CD4-positive, alpha-beta T cell treated with Interleukin-15 for 4 hours (primary cell): ENCODE results near the gene TKTL2.
A peak's percentile ranks its signal among the peaks of the same experiment; 100 is the strongest.

ENCODE experiments used
- DNase-seq: peaks from one replicate; pipeline ENCODE4 v3.0.0-alpha.2; 2020; ENCODE audit warnings: low spot score

TKTL2 gene

GRCh38 chr4:163473576-163473975 is at the start of gene TKTL2:
Gene TKTL2, minus strand, starts transcription at chr4:163473754. Its CDS starts 20 bp downstream, at chr4:163473734.
- DNase-seq, result no peak

GRCh38 chr4:163515198-163515597 is 41.6 kb upstream of the TKTL2 start:
- no peak for DNase-seq

GRCh38 chr4:163505374-163505773 is 31.8 kb upstream of the TKTL2 start:
- no peak for DNase-seq

- DNase-seq, result no peak
Measured at GRCh38 chr4:163500586-163500985, 27.0 kb upstream of the TKTL2 start.

- peak; percentile 10 for DNase-seq
Measured at GRCh38 chr4:163495900-163496299, 22.3 kb upstream of the TKTL2 start.

GRCh38 chr4:163494360-163495241 is 21.0 kb upstream of the TKTL2 start, which contains the start of gene TMA16:
Gene TMA16, plus strand, starts transcription at chr4:163494690. Its CDS starts 112 bp downstream, at chr4:163494802.
- DNase-seq, result peak; percentile 79

GRCh38 chr4:163493643-163494359 is 20.2 kb upstream of the TKTL2 start:
- no peak for DNase-seq

GRCh38 chr4:163492951-163493504 is 19.5 kb upstream of the TKTL2 start:
- DNase-seq, result no peak

- no peak for DNase-seq
Measured at GRCh38 chr4:163489929-163490328, 16.4 kb upstream of the TKTL2 start.

- DNase-seq, result no peak
Measured at GRCh38 chr4:163486321-163486720, 12.8 kb upstream of the TKTL2 start.

GRCh38 chr4:163485589-163485988 is 12.0 kb upstream of the TKTL2 start:
- no peak for DNase-seq

- peak; percentile 60 for DNase-seq
Measured at GRCh38 chr4:163484906-163485305, 11.4 kb upstream of the TKTL2 start.

GRCh38 chr4:163482190-163482589 is 8.6 kb upstream of the TKTL2 start:
- DNase-seq, result no peak

- DNase-seq, result no peak
Measured at GRCh38 chr4:163476761-163477438, 3.3 kb upstream of the TKTL2 start.

- no peak for DNase-seq
Measured at GRCh38 chr4:163474027-163474426, 473 bp upstream of the TKTL2 start.

- DNase-seq, result no peak
Measured at GRCh38 chr4:163473130-163473529, 424 bp downstream of the TKTL2 start.

GRCh38 chr4:163470391-163470790 is 3.2 kb downstream of the TKTL2 start:
- no peak for DNase-seq

- no peak for DNase-seq
Measured at GRCh38 chr4:163467082-163467770, 6.3 kb downstream of the TKTL2 start.

- DNase-seq, result no peak
Measured at GRCh38 chr4:163462556-163462955, 11.0 kb downstream of the TKTL2 start.

GRCh38 chr4:163448540-163449203 is 24.9 kb downstream of the TKTL2 start:
- no peak for DNase-seq

- no peak for DNase-seq
Measured at GRCh38 chr4:163447481-163447880, 26.1 kb downstream of the TKTL2 start.
